Measurements from ENCODE around the gene AIF1. TPM values are rescaled to one million over a fixed set of nuclear protein-coding genes. Genes with fewer than 3 reads are reported as not detected.

AIF1 gene
- total RNA-seq, 1 experiment from 2014 or later, result 2.2 TPM

DNA sequence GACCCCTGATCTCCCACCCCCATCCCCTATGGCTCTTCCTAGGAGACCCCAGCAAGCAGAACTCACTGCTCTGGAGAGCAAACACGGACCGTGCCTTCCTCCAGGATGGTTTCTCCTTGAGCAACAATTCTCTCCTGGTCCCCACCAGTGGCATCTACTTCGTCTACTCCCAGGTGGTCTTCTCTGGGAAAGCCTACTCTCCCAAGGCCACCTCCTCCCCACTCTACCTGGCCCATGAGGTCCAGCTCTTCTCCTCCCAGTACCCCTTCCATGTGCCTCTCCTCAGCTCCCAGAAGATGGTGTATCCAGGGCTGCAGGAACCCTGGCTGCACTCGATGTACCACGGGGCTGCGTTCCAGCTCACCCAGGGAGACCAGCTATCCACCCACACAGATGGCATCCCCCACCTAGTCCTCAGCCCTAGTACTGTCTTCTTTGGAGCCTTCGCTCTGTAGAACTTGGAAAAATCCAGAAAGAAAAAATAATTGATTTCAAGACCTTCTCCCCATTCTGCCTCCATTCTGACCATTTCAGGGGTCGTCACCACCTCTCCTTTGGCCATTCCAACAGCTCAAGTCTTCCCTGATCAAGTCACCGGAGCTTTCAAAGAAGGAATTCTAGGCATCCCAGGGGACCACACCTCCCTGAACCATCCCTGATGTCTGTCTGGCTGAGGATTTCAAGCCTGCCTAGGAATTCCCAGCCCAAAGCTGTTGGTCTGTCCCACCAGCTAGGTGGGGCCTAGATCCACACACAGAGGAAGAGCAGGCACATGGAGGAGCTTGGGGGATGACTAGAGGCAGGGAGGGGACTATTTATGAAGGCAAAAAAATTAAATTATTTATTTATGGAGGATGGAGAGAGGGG lies 41.6 kb upstream of the AIF1 start:
- Mint-ChIP-seq H3K4me1 (ENCODE audit: low read depth, unreplicated experiment) (peaks cover 18% of the 10 kb centered on the region), H3K4me3 (ENCODE audit: unreplicated experiment) (no peak overlapping the region), H3K27ac (ENCODE audit: unreplicated experiment) (peak overlapping the region; percentile 53), H3K9me3 (ENCODE audit: unreplicated experiment) (no peaks in the 10 kb centered on the region), H3K27me3 (ENCODE audit: insufficient read depth, unreplicated experiment) (peaks cover 3% of the 10 kb centered on the region), H3K36me3 (ENCODE audit: insufficient read depth, unreplicated experiment) (no peaks in the 10 kb centered on the region)
- TF ChIP-seq, protein P1, sequence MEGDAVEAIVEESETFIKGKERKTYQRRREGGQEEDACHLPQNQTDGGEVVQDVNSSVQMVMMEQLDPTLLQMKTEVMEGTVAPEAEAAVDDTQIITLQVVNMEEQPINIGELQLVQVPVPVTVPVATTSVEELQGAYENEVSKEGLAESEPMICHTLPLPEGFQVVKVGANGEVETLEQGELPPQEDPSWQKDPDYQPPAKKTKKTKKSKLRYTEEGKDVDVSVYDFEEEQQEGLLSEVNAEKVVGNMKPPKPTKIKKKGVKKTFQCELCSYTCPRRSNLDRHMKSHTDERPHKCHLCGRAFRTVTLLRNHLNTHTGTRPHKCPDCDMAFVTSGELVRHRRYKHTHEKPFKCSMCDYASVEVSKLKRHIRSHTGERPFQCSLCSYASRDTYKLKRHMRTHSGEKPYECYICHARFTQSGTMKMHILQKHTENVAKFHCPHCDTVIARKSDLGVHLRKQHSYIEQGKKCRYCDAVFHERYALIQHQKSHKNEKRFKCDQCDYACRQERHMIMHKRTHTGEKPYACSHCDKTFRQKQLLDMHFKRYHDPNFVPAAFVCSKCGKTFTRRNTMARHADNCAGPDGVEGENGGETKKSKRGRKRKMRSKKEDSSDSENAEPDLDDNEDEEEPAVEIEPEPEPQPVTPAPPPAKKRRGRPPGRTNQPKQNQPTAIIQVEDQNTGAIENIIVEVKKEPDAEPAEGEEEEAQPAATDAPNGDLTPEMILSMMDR (IDR thresholded peaks at IDR 0.05; ENCODE audit: insufficient read depth in 1 of 2, low read depth in 1 of 2, low read length in 1 of 2, severe bottlenecking in 1 of 2, unreplicated experiment in 1 of 2), result no peak
- Histone ChIP-seq H3K27me3 (replicated peaks; ENCODE audit: control insufficient read depth, insufficient read depth, low read length) (no peaks in the 10 kb centered on the region), H3K36me3 (ENCODE audit: control insufficient read depth, insufficient read depth, low read length) (no peaks in the 10 kb centered on the region), H3K9me3 (no peaks in the 10 kb centered on the region), H3K4me1 (peaks cover 10% of the 10 kb centered on the region), H3K4me3 (ENCODE audit: low read depth, low read length) (no peak overlapping the region)
- intact Hi-C loops (cut with micrococcal nuclease; ENCODE audit: unreplicated experiment), result loop anchor here (1.0 kb wide), 1 partner anchor 26 kb away; the partner anchor contains the start of gene NFKBIL1
- ChIA-PET POLR2A (interaction anchor here (1.6 kb wide), 1 partner anchor 32 kb away, joined by 5 read pairs; the partner anchor contains the start of gene DDX39B), CTCF (interaction anchor here (0.6 to 1.7 kb wide), 3 partner anchors 23 to 26 kb away, joined by 3 to 9 read pairs (median 4); partner anchors contain the start of gene NFKBIL1)
- no peak for DNase-seq
- no TSS peak for BruUV-seq (replicated peaks)

DNA sequence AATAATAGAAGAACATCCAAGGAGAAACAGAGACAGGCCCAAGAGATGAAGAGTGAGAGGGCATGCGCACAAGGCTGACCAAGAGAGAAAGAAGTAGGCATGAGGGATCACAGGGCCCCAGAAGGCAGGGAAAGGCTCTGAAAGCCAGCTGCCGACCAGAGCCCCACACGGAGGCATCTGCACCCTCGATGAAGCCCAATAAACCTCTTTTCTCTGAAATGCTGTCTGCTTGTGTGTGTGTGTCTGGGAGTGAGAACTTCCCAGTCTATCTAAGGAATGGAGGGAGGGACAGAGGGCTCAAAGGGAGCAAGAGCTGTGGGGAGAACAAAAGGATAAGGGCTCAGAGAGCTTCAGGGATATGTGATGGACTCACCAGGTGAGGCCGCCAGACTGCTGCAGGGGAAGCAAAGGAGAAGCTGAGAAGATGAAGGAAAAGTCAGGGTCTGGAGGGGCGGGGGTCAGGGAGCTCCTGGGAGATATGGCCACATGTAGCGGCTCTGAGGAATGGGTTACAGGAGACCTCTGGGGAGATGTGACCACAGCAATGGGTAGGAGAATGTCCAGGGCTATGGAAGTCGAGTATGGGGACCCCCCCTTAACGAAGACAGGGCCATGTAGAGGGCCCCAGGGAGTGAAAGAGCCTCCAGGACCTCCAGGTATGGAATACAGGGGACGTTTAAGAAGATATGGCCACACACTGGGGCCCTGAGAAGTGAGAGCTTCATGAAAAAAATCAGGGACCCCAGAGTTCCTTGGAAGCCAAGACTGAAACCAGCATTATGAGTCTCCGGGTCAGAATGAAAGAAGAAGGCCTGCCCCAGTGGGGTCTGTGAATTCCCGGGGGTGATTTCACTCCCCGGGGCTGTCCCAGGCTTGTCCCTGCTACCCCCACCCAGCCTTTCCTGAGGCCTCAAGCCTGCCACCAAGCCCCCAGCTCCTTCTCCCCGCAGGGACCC lies 40.6 kb upstream of the AIF1 start:
- CTCF ChIA-PET, result interaction anchor here (0.6 to 1.7 kb wide), 4 partner anchors 22 to 552 kb away, joined by 3 to 9 read pairs (median 4); partner anchors contain the start of gene NFKBIL1
- POLR2A ChIA-PET, result interaction anchor here (1.6 kb wide), 1 partner anchor 33 kb away, joined by 5 read pairs; the partner anchor contains the start of gene DDX39B

More for the DNA sequence above, 40.6 kb upstream of the AIF1 start:
- TF ChIP-seq, protein P1 (IDR thresholded peaks at IDR 0.05; ENCODE audit: insufficient read depth in 1 of 2, low read depth in 1 of 2, low read length in 1 of 2, severe bottlenecking in 1 of 2, unreplicated experiment in 1 of 2), result no peak
- H3K4me3 Mint-ChIP-seq (ENCODE audit: unreplicated experiment), result no peak overlapping the region
- H3K4me3 ChIP-seq (ENCODE audit: low read depth, low read length), result no peak overlapping the region
- DNase-seq, result no peak
- peak overlapping the region; percentile 53 for H3K27ac Mint-ChIP-seq (ENCODE audit: unreplicated experiment)
- intact Hi-C loops (cut with micrococcal nuclease; ENCODE audit: unreplicated experiment), result loop anchor here (1.0 kb wide), 1 partner anchor 27 kb away; the partner anchor contains the start of gene NFKBIL1
- H3K4me1 ChIP-seq, result peaks cover 10% of the 10 kb centered on the region
- H3K36me3 ChIP-seq (ENCODE audit: control insufficient read depth, insufficient read depth, low read length), result no peaks in the 10 kb centered on the region
- no peaks in the 10 kb centered on the region for H3K27me3 ChIP-seq (replicated peaks; ENCODE audit: control insufficient read depth, insufficient read depth, low read length)
- no peaks in the 10 kb centered on the region for H3K27me3 Mint-ChIP-seq (ENCODE audit: insufficient read depth, unreplicated experiment)
- H3K9me3 ChIP-seq, result no peaks in the 10 kb centered on the region
- H3K9me3 Mint-ChIP-seq (ENCODE audit: unreplicated experiment), result no peaks in the 10 kb centered on the region
- BruUV-seq (replicated peaks), result no TSS peak
- H3K4me1 Mint-ChIP-seq (ENCODE audit: low read depth, unreplicated experiment), result peaks cover 12% of the 10 kb centered on the region
- H3K36me3 Mint-ChIP-seq (ENCODE audit: insufficient read depth, unreplicated experiment), result no peaks in the 10 kb centered on the region

All from Caco-2 (cell line).